HL-60/S4 treated with phorbol 12-myristate 13-acetate at 8.2 ng/mL for 4 days and 3 days (cell line): Measurements from ENCODE around the gene RAB9A.
"Not testable (repeated sequence)": the region's sequence is repeated elsewhere in the genome, so short reads cannot be mapped to it uniquely, and the experiment has no call there.

Experiments
- in situ Hi-C: fragments of 300-500 bp; cut with MboI; formaldehyde crosslinking; loops from 2 replicates; pipeline ENCODE4 v1.15.0; 2022; ENCODE audit warnings: low sequenced_read_pairs

RAB9A gene

DNA sequence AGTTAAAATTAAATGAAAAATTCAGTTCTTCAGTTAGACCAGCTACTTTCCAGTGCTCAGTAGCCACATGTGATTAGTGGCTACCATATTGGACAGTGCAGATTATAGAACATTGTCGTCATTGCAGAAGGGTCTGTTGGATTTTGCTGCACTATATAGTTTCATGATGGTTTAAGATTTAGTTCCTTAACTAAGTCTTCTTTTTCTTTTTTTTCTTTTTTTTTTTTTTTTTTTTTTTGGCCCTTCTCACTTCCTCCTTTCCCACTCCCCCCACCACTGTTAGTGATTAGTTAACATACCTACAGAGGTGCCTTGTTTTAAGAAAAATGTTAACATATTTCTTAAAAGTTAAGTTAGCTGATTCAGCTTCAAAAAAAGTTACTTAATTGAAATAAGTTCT lies 9.0 kb downstream of the RAB9A start:
- in situ Hi-C loops: no loop called here

DNA sequence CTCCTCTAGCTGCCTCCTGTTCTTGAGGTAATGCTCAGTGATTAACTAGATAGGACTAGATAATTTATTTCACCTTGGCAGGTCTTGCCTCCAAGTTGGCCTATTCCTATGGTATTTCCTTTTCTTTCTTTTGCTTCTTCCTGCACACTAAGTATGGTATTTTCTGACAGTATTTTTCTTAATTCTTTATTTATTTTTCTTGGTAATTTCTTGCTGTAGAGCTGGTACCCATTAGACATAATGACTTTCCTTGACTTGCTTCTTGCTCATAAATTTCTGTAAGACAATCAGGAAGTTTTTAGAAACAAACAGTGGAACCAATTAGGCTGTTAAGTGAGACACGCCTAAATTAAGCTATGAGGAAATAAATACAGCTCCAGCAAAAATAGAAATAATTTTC lies 9.5 kb downstream of the RAB9A start:
- in situ Hi-C loops: no loop called here

DNA sequence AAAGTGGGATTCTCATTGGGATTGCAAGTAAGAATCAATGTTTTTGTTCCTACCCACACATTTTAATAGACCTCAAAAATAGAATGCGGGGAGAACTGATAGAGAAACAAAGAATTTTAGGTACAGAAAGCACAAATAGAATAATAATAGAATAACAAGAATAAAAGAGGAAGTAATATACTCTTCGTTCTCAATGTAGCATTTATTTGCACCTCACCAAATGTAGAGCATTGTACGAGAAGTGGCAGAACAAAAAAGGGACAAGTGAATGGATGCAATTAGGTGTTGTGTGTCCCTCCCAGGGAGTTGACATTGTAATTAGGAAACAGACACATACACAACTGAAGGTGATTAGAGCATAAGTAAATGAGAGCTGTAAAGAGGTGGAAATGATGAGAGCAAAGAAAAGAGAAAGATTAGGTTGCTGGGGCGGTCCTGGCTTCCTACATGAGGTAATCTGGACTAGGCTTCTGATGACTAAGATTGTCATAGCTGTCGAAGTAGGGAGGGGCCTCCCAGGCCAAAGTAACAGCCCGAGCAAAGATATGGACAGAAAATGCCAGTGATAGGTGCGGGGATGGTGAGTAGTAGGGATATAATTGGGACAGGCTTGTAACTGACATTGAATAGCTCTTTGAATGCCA lies 10.4 kb downstream of the RAB9A start:
- in situ Hi-C loops: no loop called here

DNA sequence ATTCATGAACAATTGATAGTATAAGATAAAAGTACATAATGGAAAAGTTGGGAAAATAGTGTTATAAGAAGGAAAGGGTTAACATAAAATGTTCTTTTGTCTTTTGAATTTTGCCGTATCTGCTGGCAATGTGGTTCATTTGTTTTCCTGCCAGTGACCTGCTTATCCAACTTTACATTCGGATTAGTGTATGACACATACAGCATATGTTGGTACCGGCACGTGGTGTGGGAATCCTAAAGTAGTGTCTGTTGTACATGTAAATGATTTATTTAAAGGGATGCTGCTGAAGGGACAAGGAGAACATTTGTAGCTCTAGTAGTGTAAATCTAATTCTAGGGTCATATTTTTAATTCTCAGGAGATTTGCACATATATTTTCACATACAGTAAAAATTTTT lies 11.5 kb downstream of the RAB9A start:
- in situ Hi-C loops: no loop called here

DNA sequence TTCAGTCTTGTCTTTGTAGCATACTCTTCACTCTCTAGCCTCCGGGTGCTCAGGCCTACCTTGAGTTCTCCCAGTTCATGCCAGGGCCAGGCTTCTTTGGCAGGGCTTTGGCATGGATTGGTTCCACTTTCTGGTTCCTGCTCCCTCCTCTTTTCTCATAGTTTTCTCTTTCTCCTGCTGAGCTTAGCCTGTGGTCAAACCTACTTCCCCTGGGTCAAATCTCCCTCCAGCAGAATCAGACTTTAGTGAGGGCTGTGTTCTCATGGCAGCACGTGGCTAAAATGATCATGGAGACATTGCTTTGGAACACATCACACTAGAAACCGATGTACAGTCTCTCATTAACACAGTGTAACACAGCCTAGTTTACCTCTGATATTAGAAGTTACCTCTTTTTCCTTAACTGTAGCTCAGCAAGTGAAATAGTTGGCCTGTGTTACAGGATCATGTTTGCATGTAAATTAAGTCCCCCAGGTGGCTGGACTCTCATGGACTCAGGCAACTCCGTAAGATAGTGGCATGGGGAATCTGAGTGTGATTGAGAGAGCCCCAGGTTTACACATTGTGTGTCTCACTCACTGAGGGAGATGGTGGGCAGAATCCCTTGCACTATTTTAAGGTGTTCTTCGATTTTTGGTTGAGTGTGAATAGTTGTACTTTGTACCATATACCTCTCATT lies 13.3 kb downstream of the RAB9A start:
- in situ Hi-C loops: no loop called here

DNA sequence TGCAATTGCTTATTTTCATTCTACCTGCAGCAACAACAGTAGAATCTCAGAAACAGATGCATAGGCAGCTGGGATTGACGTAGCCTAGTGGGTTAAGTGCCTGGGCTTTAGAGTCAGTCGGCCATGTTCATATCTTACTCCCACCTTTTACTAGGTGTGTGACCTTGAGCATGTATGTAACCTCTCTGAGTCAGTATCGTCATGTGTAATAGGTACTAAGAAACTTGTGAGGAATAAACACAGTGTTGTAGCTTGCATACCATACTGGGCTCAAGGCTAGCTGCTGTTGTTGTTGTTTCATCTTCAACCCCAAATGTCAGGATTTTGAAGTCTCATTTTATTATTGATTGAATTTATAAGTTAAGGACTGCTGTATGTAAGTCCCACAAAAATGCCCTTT lies 14.2 kb downstream of the RAB9A start:
- in situ Hi-C loops: no loop called here

DNA sequence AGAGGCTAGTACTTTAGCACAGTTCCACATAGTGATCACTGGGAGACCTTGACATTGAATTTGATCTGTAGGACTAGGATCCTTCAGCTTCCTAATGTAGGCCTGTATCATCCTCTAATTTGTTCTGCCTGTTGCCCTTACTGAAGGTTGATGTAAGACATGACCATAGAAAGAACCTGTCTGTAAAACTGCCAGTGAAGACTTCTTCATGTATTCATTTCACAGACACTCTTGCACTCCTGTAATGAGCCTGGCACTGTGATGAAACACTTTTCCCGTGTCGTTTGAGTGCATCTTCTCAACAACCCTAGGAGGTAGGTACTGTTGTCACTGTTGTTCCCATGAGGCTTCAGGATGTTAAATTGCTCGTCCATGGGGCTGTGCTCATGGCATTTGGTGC lies 14.7 kb downstream of the RAB9A start:
- in situ Hi-C loops: no loop called here

DNA sequence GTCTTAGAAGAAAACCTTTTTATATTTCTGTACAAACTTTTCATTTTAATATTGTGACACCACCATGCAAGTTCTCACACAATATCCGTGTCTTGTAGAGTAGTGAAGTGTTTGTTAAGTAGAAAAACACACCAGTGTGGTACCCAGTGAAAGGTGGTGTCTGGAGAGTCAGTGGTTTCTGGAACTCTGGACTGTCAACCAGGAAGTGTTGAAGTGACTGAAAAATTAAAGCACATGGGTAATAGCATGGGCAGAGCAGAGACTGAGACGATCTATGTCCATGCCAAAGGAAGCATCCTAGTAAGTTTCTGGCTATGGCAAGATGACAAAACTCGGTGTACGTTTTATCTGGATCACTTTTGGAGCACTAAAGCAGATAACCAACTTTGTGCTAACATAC lies 22.2 kb downstream of the RAB9A start:
- in situ Hi-C loops: no loop called here

DNA sequence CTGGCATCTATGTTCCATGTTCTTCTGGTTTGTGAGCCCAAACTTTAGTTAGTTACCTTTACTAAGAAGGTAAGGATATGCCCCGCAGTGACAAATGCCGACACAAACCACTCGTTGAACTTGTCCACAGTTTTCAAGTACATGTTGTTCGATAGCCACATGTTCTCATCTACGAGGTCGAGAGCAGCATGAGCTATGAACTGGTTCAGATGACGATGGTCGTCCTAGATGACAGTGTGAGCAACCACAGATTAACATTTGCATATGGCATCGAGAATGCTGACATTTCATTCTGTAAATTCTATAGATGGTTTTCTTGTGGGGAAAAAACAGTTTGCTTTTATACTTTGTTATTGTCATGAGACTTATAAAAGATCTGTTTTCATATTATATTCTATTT lies 27.5 kb downstream of the RAB9A start:
- in situ Hi-C loops: no loop called here

DNA sequence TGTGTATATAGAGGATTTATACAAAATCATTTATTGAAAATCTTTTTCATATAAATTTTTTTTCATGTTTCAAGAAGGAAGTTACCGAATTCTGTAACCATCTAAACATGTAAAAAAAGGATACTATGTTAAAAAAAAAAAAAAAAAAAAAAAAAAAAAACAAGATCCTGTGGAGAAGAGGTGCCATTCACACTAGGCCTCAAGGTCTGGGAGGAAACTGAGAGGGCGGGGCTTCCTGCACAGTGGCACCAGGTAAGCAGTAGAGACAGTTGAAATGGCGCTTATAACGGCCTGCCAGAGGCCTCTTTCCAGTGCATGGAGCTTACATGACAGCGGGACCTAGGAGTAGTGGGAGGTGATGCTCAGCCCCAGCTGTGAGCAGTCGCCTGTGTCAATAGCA lies 28.0 kb downstream of the RAB9A start:
- in situ Hi-C loops: no loop called here

DNA sequence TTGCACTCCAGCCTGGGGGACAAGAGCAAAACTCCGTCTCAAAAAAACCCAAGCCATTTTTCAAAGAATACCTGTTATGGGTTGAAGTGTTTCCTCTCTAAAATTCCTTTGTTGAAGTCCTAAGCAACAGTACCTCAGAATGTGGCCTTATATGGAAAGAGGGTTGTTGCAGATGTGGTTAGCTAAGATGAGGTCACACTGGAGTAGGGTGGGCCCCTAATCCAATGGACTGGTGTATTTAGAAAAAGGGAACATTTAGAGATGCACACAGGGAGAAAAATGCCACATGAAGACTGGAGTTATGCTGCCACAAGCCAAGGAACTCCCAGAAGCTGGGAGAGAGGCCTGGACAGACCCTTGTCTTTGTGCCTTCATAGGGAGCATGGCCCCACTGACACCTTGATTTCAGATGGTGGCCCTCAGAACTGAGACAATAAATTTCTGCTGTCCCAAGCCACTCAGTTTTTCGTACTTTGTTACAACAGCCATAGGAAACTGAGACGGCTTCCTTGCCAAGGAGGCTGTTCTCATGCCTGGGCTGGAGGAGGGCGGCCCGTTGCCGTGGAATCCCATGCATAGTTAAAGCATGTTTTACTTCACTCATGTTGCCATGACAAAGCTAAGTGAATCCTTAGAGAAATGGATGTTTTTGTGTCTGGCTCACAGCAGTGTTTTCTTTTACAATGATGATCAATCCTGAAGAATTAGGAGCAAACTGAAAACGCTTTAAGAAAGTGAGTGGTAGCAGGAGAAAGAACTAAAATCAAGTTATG lies 29.0 kb downstream of the RAB9A start:
- in situ Hi-C loops: no loop called here

DNA sequence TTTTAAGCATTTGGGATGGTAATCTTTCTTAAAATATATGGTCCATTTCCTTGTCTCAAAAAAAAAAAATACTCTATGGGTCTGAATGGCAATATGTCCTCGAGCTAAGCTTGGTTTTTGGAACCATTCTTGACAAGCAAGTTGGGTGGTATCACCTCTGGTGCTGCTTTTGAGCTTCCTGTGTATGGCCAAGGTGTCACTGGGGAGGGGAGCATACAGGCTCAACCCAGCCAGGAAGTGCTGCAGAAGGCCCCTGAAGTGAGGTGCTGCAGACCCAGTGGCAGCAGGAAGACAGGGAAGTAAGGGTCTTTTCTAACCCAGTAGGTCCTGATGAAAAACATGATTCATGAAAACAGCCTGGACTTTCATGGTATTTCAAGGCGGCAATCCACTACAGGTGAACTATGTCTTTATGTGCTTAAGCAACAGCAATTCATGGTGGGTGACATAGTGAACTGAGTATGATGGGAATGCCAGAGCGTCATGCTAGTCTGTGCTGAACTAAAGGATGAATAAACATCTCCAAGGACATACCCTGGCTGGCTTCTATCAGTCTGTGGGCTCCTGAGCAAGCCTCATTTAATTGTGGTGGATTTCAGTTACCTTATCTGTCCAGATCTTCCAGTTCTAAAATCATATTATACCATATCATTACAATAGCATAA lies 30.4 kb downstream of the RAB9A start:
- in situ Hi-C loops: no loop called here

DNA sequence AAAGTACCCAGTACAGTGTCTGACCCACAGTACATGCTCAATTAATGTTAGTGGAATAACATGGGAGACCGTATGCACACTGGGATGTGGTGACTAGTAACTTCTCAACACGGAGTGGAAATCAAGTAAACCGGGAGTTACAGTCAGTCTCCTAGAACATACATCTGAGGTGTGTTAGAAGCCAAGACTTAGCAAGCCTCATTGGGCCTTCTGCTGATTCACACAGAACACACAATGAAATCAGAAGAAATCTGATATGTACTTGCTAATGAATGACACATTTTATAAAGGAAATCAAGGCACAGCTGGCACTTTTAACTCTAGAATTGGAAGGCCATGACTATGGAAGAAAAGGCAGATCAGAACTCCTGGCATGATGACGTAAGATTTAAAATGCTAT lies 32.4 kb downstream of the RAB9A start:
- in situ Hi-C loops: no loop called here

DNA sequence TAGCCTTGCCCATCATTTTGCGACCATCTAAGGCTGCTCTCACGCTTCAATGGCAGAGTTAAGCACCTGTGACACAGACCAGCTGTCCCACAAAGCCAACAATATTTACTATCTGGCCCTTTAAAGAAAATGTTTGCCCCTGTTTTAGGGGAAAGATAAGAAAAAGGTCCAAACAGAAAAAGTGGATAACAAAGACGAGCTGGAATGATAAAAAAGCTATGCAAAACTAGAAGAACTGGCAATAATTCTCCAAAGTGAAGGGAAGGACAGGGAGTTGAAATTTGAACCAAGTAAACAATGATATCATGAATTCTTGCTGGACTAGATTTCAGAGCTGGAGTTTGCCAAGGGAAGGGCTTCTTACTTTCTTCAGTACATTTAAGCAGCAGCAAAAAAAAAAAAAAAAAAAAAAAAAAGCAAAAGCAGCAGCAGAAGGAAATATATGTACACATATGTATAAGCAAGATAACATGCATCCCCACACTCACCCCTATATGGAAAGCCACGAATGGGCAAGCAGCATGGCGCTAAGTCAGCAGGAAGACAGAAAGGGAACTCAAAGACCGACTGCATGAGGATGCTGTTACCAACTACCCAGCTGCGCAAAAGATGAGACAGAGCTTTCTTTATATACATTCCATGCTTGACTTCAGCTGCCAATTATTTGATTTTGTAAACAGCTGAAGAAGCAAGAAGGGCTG lies 33.0 kb downstream of the RAB9A start:
- in situ Hi-C loops: no loop called here

DNA sequence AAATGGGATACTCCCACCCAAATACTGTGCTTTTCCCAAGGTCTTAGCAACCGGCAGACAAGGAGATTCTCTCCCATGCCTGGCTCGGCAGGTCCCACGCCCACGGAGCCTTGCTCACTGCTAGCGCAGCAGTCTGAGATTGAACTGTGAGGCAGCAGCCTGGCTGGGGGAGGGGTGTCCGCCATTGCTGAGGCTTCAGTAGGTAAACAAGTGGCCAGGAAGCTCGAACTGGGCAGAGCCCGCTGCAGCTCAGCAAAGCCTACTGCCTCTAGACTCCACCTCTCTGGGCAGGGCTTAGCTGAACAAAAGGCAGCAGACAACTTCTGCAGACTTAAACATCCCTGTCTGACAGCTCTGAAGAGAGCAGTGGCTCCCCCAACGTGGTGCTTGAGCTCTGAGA lies 36.0 kb downstream of the RAB9A start:
- in situ Hi-C loops: not testable (repeated sequence)

DNA sequence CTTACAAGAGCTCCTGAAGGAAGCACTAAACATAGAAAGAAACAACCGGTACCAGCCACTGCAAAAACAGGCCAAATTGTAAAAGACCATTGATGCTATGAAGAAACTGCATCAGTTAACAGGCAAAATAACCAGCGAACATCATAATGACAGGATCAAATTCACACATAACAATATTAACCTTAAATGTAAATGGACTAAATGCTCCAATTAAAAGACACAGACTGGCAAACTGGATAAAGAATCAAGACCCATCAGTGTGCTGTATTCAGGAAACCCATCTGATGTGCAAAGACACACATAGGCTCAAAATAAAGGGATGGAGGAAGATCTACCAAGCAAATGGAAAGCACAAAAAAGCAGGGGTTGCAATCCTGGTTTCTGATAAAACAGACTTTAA lies 37.7 kb downstream of the RAB9A start:
- in situ Hi-C loops: not testable (repeated sequence)

DNA sequence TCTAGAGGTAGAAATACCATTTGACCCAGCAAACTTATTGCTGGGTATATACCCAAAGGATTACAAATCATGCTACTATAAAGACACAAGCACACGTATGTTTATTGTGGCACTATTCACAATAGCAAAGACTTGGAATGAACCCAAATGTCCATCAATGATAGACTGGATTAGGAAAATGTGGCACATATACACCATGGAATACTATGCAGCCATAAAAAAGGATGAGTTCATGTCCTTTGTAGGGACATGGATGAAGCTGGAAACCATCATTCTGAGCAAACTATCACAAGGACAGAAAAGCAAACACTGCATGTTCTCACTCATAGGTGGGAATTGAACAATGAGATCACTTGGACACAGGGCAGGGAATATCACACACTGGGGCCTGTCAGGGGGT lies 41.6 kb downstream of the RAB9A start:
- in situ Hi-C loops: not testable (repeated sequence)

DNA sequence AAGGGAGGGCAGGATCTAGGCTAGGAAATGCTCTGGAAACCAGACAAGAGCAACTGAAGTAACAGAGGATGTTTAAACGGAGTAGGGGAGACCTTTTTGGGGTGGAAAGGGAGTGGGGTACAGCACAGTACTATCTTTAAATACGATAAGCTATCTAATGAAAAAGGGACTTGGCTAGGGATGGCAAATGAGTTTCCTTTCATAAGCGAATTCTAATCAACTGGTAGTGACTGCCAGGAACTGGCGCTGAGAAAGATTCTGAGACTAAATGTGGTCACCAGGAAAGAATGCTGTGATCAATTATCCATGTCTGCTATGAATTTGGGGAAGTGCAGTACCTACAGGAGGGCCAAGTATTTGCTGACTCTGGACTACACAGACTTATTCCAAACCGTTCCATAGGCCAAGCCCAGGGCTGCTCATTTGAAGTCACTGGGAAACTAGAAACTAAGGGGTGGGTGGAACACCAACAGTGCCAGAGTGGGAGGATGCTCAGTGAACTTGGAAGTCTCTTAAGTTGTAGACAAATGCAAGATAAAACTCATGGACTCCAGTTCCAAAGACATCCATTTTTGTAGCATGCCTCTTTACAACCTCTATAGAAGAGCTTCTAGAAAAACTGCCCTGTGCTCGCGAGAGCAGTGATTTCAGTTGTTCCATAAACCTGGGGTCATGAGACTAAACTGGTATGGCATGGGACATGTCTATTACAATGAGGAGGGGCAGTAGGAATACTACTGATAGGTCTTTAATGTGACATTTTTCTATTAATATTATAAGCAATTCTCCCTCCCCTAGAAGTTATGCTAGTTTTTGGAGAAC lies 43.5 kb downstream of the RAB9A start:
- in situ Hi-C loops: no loop called here

DNA sequence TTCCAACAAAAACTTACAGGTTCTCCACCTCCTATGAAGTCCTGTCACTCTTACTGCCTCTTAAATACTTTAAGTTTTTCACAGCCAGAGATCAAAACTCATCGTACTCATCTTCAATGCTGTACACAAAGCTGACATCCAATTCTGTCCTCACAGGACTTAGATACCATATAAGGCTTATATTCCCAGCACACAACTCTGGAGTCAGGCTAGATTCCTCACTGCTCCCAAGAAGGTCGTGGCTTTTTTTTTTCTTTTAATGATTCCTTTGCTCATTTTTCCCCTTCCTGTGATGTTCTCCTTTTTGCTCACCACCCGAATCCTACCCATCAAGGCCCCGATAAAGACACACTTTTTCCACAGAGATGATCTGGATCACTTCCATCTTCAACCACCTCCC lies 44.6 kb downstream of the RAB9A start:
- in situ Hi-C loops: no loop called here
